OCI-LY1 (cell line): ENCODE measurements around the gene DAPK2.

Experiments used
- CTCF ChIP-seq: fragments of 200-600 bp; sonication (generic), shearing (Covaris generic); IDR thresholded peaks from 2 replicates; pipeline ENCODE4 v1.5.1; 2017; ENCODE audit warnings: mild to moderate bottlenecking, antibody characterized with exemption, low read length, moderate library complexity, mixed read lengths
- EZH2 ChIP-seq: fragments of 200-600 bp; sonication (generic), shearing (Covaris generic); IDR thresholded peaks from 2 replicates; pipeline ENCODE4 v1.8.0; 2017; ENCODE audit warnings: borderline replicate concordance, mixed run types, mild to moderate bottlenecking, antibody characterized with exemption, low read length, moderate library complexity, mixed read lengths

GRCh38 chr15:63970621-63971426 lies 75.5 kb downstream of the DAPK2 start:
- no peak for TF ChIP-seq CTCF
- no peak for TF ChIP-seq EZH2
